IMR-90 (cell line): ENCODE data around the gene CLCN6. TPM values are rescaled to one million over a fixed set of nuclear protein-coding genes. Genes with fewer than 3 reads are reported as not detected.

ENCODE experiments used
- ATAC-seq: fragments of 200-7000 bp; cut with Tn5 transposase; 2 replicates; pipeline ENCODE4 v1.9.1; 2020; ENCODE audit warnings: low read depth, mild to moderate bottlenecking, moderate library complexity
- BruUV-seq: library from RNA; stranded (reverse); fragments of 400-500 nt; replicated peaks from 2 replicates; lab custom pipeline; 2021; lab: Mats Ljungman, UMichigan
- CTCF ChIA-PET: fragments of 300-600 bp; formaldehyde crosslinking; extraction: SDS; loops from one replicate; lab custom pipeline; 2021; ENCODE audit warnings: antibody characterized with exemption; lab: Yijun Ruan, JAX
- POLR2A ChIA-PET: fragments of 300-600 bp; sonication (Branson Sonifier 250); formaldehyde crosslinking; loops from one replicate; lab custom pipeline; 2022; ENCODE audit warnings: antibody characterized with exemption; ENCODE audit not compliant: unreplicated experiment; lab: Charles Lee
- DNase-seq: peaks from one replicate; pipeline ENCODE4 v3.0.0; 2013
- H2AFZ ChIP-seq: replicated peaks from 2 replicates; pipeline ENCODE3; 2013; ENCODE audit warnings: low read length, mild to moderate bottlenecking; ENCODE audit not compliant: poor library complexity
- H2AK5ac ChIP-seq: 2 replicates; pipeline ENCODE4 v1.6.1; 2013; ENCODE audit warnings: low read depth, low read length, inconsistent platforms
- H2AK9ac ChIP-seq: replicated peaks from 2 replicates; pipeline ENCODE3; 2013; ENCODE audit warnings: mild to moderate bottlenecking, low read depth, low read length, moderate library complexity; ENCODE audit not compliant: poor library complexity
- H2BK120ac ChIP-seq: 2 replicates; pipeline ENCODE4 v1.6.1; 2013; ENCODE audit warnings: low read depth, low read length, inconsistent platforms
- H2BK15ac ChIP-seq: 3 replicates; pipeline ENCODE4 v1.6.1; 2013; ENCODE audit warnings: low read depth, low read length, inconsistent platforms
- H2BK20ac ChIP-seq: 2 replicates; pipeline ENCODE4 v1.6.1; 2013; ENCODE audit warnings: low read depth, mild to moderate bottlenecking, inconsistent platforms, low read length, moderate library complexity
- H2BK5ac ChIP-seq: 2 replicates; pipeline ENCODE4 v1.6.1; 2013; ENCODE audit warnings: mild to moderate bottlenecking, low read depth, low read length, inconsistent platforms; ENCODE audit not compliant: poor library complexity, severe bottlenecking
- H3K14ac ChIP-seq: replicated peaks from 2 replicates; pipeline ENCODE4 v1.6.1; 2013; ENCODE audit warnings: low read depth, low read length, inconsistent platforms
- H3K18ac ChIP-seq: 2 replicates; pipeline ENCODE4 v1.6.1; 2013; ENCODE audit warnings: low read depth, low read length, control low read depth
- H3K23ac ChIP-seq: 2 replicates; pipeline ENCODE4 v1.6.1; 2013; ENCODE audit warnings: low read depth, low read length, inconsistent platforms
- H3K27ac ChIP-seq: 2 replicates; pipeline ENCODE4 v1.5.1; 2013; ENCODE audit warnings: mild to moderate bottlenecking, control low read depth, low read length; ENCODE audit not compliant: insufficient read depth
- H3K27me3 ChIP-seq: 2 replicates; pipeline ENCODE4 v1.6.1; 2013; ENCODE audit warnings: low read length; ENCODE audit not compliant: control insufficient read depth, insufficient read depth
- H3K36me3 ChIP-seq: 2 replicates; pipeline ENCODE4 v1.6.1; 2013; ENCODE audit warnings: low read length, mixed read lengths; ENCODE audit not compliant: control insufficient read depth, insufficient read depth
- H3K4ac ChIP-seq: 2 replicates; pipeline ENCODE4 v1.6.1; 2013; ENCODE audit warnings: low read depth, low read length, inconsistent platforms
- H3K4me1 ChIP-seq: 2 replicates; pipeline ENCODE4 v1.6.1; 2013; ENCODE audit warnings: low read length, mixed read lengths; ENCODE audit not compliant: control insufficient read depth, insufficient read depth
- H3K4me2 ChIP-seq: 2 replicates; pipeline ENCODE4 v1.6.1; 2013; ENCODE audit warnings: low read depth, mild to moderate bottlenecking, control low read depth, low read length, moderate library complexity
- H3K4me3 ChIP-seq: 2 replicates; pipeline ENCODE4 v1.5.1; 2013; ENCODE audit warnings: low read depth, mild to moderate bottlenecking, control low read depth, low read length, moderate library complexity; ENCODE audit not compliant: insufficient read depth
- H3K56ac ChIP-seq: 2 replicates; pipeline ENCODE4 v1.6.1; 2013; ENCODE audit warnings: low read length, inconsistent platforms; ENCODE audit not compliant: insufficient read depth; ENCODE audit errors: extremely low read depth
- H3K79me1 ChIP-seq, 2 experiments: 2 replicates each; pipeline ENCODE4 v1.6.1; 2013; ENCODE audit warnings: low read length in 2 of 2, inconsistent platforms in 1 of 2, low read depth in 1 of 2
- H3K9ac ChIP-seq: 2 replicates; pipeline ENCODE4 v1.6.1; 2013; ENCODE audit warnings: low read depth, low read length, control low read depth
- H3K9me1 ChIP-seq: 2 replicates; pipeline ENCODE4 v1.6.1; 2013; ENCODE audit warnings: low read length, inconsistent platforms; ENCODE audit not compliant: insufficient read depth
- H3K9me3 ChIP-seq: 2 replicates; pipeline ENCODE4 v1.6.1; 2013; ENCODE audit warnings: low read length; ENCODE audit not compliant: control insufficient read depth, insufficient read depth
- H4K20me1 ChIP-seq: 2 replicates; pipeline ENCODE4 v1.6.1; 2013; ENCODE audit warnings: low read length, inconsistent platforms; ENCODE audit not compliant: insufficient read depth
- H4K5ac ChIP-seq: 2 replicates; pipeline ENCODE4 v1.6.1; 2013; ENCODE audit warnings: mild to moderate bottlenecking, low read depth, low read length, control low read depth
- H4K8ac ChIP-seq, 2 experiments: 2 replicates each; pipeline ENCODE4 v1.6.1; 2013; ENCODE audit warnings: low read depth in 2 of 2, low read length in 2 of 2, control low read depth in 1 of 2, inconsistent platforms in 1 of 2
- H4K91ac ChIP-seq: 2 replicates; pipeline ENCODE4 v1.6.1; 2013; ENCODE audit warnings: low read depth, low read length, inconsistent platforms; ENCODE audit not compliant: insufficient read depth
- BHLHE40 ChIP-seq: fragments of 150-350 bp; IDR thresholded peaks from 2 replicates; pipeline ENCODE4 v1.6.1; 2016; ENCODE audit warnings: mild to moderate bottlenecking, low read depth, low read length
- NFE2L2 ChIP-seq: fragments of 150-350 bp; IDR thresholded peaks from 2 replicates; pipeline ENCODE4 v1.6.1; 2016; ENCODE audit warnings: low read depth, mild to moderate bottlenecking, low read length
- WGBS, 2 experiments: methylation state at CpG; one replicate each; pipeline versions ENCODE4 v1.1.5 to v1.1.7; 2013; ENCODE audit warnings: missing lambda C conversion rate in 2 of 2; ENCODE audit not compliant: insufficient read length in 1 of 2; ENCODE audit errors: extremely low coverage in 2 of 2; 5-methylcytosine and 5-hydroxymethylcytosine counted together
- dilution Hi-C: fragments of 300-500 bp; cut with HindIII; formaldehyde crosslinking; loops from one replicate; pipeline ENCODE4 v1.14.3; 2018; ENCODE audit warnings: low sequenced_read_pairs; ENCODE audit not compliant: unreplicated experiment
- in situ Hi-C: fragments of 300-500 bp; cut with MboI; formaldehyde crosslinking; loops from 3 replicates; pipeline ENCODE4 v1.14.3; 2019; ENCODE audit warnings: low sequenced_read_pairs, inconsistent platforms, mixed read lengths
- intact Hi-C: fragments of 100-400 bp; cut with micrococcal nuclease; formaldehyde crosslinking; loops from 2 replicates; pipeline ENCODE4 v1.10.0; 2022
- polyA plus RNA-seq, 3 experiments: library from polyadenylated mRNA; depleted of rRNA; stranded (reverse); fragments of >200 nt; gene quantifications; 2 replicates each; pipeline ENCODE4 v1.2.3, GENCODE V29; 2012; ENCODE audit warnings: low replicate concordance in 1 of 3
- total RNA-seq: library from RNA; depleted of rRNA; stranded (reverse); fragments of >200 nt; gene quantifications from 2 replicates; pipeline ENCODE4 v1.2.3, GENCODE V29; 2012
- TF ChIP-seq, protein P1 (sequence below): fragments of 150-350 bp; IDR thresholded peaks from 2 replicates; pipeline ENCODE4 v1.6.1; 2017; ENCODE audit warnings: mild to moderate bottlenecking, antibody characterized with exemption, low read length, low read depth

CLCN6 gene
- total and polyA plus RNA-seq, 2 of the 4 experiments (the other 2 are of a cell fraction): 4.1 to 10.6 TPM

DNA sequence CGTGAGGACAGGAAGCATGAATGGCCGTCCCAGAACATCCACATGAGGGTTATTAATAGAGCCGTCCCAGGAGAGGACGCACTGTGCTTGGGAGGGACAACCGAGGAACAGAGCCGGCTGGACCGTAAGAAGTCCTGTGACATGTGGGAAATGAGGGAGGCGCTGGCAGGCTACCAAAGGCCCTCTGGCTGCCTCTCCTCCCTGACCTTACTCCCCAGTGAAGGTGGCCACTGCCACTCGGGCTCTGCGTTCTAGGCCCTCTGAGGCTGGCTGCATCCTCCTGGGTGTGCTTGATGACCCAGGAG lies 68.2 kb downstream of the CLCN6 start:
- no peak overlapping the region for H2AFZ ChIP-seq
- H3K4me1 ChIP-seq: no peaks in the 10 kb centered on the region
- in situ Hi-C loops (no loop called here), dilution Hi-C loops (no loop called here), intact Hi-C loops (no loop called here)
- no peaks in the 10 kb centered on the region for H4K20me1 ChIP-seq
- no peak overlapping the region for H4K91ac ChIP-seq
- H3K9ac ChIP-seq: no peak overlapping the region
- no peak overlapping the region for H4K5ac ChIP-seq
- WGBS, 2 experiments: 27% methylated on average over 6 of the region's 10 CpGs; no CpG with 5 or more reads in 1 of the 2 experiments
- ATAC-seq (no peak), DNase-seq (no peak)
- H3K18ac ChIP-seq: no peak overlapping the region
- no peak overlapping the region for H3K23ac ChIP-seq
- no peaks in the 10 kb centered on the region for H3K79me1 ChIP-seq
- BruUV-seq: no TSS peak
- no peak overlapping the region for H3K27ac ChIP-seq
- no peak overlapping the region for H3K56ac ChIP-seq
- H2BK120ac ChIP-seq: no peak overlapping the region
- peaks cover 64% of the 10 kb centered on the region for H3K27me3 ChIP-seq
- H2BK20ac ChIP-seq: no peak overlapping the region
- CTCF ChIA-PET: no interaction called here
- no peak overlapping the region for H3K4ac ChIP-seq
- H2BK15ac ChIP-seq: no peak overlapping the region
- no peak overlapping the region for H3K4me3 ChIP-seq
- H2AK9ac ChIP-seq: no peak overlapping the region
- no peak overlapping the region for H3K14ac ChIP-seq
- no peak overlapping the region for H2BK5ac ChIP-seq
- H3K9me3 ChIP-seq: no peaks in the 10 kb centered on the region
- no peak for TF ChIP-seq NFE2L2
- TF ChIP-seq BHLHE40: no peak
- TF ChIP-seq, protein P1, sequence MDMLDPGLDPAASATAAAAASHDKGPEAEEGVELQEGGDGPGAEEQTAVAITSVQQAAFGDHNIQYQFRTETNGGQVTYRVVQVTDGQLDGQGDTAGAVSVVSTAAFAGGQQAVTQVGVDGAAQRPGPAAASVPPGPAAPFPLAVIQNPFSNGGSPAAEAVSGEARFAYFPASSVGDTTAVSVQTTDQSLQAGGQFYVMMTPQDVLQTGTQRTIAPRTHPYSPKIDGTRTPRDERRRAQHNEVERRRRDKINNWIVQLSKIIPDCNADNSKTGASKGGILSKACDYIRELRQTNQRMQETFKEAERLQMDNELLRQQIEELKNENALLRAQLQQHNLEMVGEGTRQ: no peak
- no peaks in the 10 kb centered on the region for H3K36me3 ChIP-seq
- no peak overlapping the region for H4K8ac ChIP-seq
- no peaks in the 10 kb centered on the region for H3K9me1 ChIP-seq
- no peak overlapping the region for H2AK5ac ChIP-seq
- POLR2A ChIA-PET: no interaction called here
- H3K4me2 ChIP-seq: no peak overlapping the region
